DMS114 treated with DMSO at 0.1 percent for 48 hours (cell line): Measurements from ENCODE around the gene CCT3.
A peak's percentile ranks its signal among the peaks of the same experiment; 100 is the strongest.
"Not testable (repeated sequence)": the region's sequence is repeated elsewhere in the genome, so short reads cannot be mapped to it uniquely, and the experiment has no call there.

Experiments
- DNase-seq: peaks from one replicate; lab custom pipeline; 2025; ENCODE audit not compliant: unreplicated experiment; lab: John Stamatoyannopoulos, UW

The CCT3 gene

GRCh38 chr1:156338180-156338976 is at the start of gene CCT3, which contains the start of gene TSACC:
CCT3 (minus strand) TSS chr1:156338292; CDS start chr1:156338184, 108 bp downstream.
TSACC (plus strand) TSS chr1:156338526; CDS start chr1:156339758, 1,232 bp downstream.
- peak; percentile 100 for DNase-seq

- DNase-seq: no peak
These were observed 49.7 kb upstream of the CCT3 start for GRCh38 chr1:156387870-156388173.

- DNase-seq: no peak
These were observed 49.1 kb upstream of the CCT3 start for GRCh38 chr1:156386949-156387869.

- no peak for DNase-seq
These were observed 48.2 kb upstream of the CCT3 start for GRCh38 chr1:156386134-156386901.

GRCh38 chr1:156385534-156386031 is 47.5 kb upstream of the CCT3 start:
- DNase-seq: peak; percentile 70

- DNase-seq: no peak
These were observed 46.6 kb upstream of the CCT3 start for GRCh38 chr1:156384658-156385057.

- no peak for DNase-seq
These were observed 45.9 kb upstream of the CCT3 start for GRCh38 chr1:156384007-156384406.

GRCh38 chr1:156383023-156383422 is 44.9 kb upstream of the CCT3 start:
- peak; percentile 77 for DNase-seq

- no peak for DNase-seq
These were observed 44.5 kb upstream of the CCT3 start for GRCh38 chr1:156382561-156382960.

- no peak for DNase-seq
These were observed 41.5 kb upstream of the CCT3 start for GRCh38 chr1:156379420-156380165.

GRCh38 chr1:156378557-156378956 is 40.5 kb upstream of the CCT3 start:
- DNase-seq: no peak

GRCh38 chr1:156376958-156377919 is 39.1 kb upstream of the CCT3 start:
- no peak for DNase-seq

GRCh38 chr1:156376146-156376545 is 38.1 kb upstream of the CCT3 start:
- DNase-seq: no peak

- no peak for DNase-seq
These were observed 35.5 kb upstream of the CCT3 start for GRCh38 chr1:156373546-156373945.

GRCh38 chr1:156372876-156373275 is 34.8 kb upstream of the CCT3 start:
- DNase-seq: no peak

- no peak for DNase-seq
These were observed 34.1 kb upstream of the CCT3 start for GRCh38 chr1:156372265-156372586.

GRCh38 chr1:156371553-156372264 is 33.6 kb upstream of the CCT3 start:
- DNase-seq: no peak

- not testable (repeated sequence) for DNase-seq
These were observed 31.7 kb upstream of the CCT3 start for GRCh38 chr1:156369685-156370286.
